Thyroid gland (tissue), 4 donors: ENCODE data around the gene EFCAB8. TPM values are rescaled to one million over a fixed set of nuclear protein-coding genes. Genes with fewer than 3 reads are reported as not detected.

Experiments used
- DNase-seq, 2 donors: peaks; one replicate each; pipeline ENCODE4 v3.0.0-alpha.2; 2019
- H3K27ac ChIP-seq, 3 donors: fragments of 200-600 bp; sonication (generic); 1 replicate in 2 of 3; 2 replicates in 1 of 3; pipeline ENCODE4 v1.5.1; 2016 to 2019; ENCODE audit warnings: mild to moderate bottlenecking in 1 of 3, moderate library complexity in 1 of 3
- H3K27me3 ChIP-seq: fragments of 200-600 bp; sonication (generic); one replicate; pipeline ENCODE4 v1.5.1; 2019
- H3K36me3 ChIP-seq, 2 donors: fragments of 200-600 bp; sonication (generic); one replicate each; pipeline ENCODE4 v1.5.1; 2016 to 2019
- H3K4me1 ChIP-seq, 2 donors: fragments of 200-600 bp; sonication (generic); one replicate each; pipeline ENCODE4 v1.5.1; 2017 to 2019
- H3K4me3 ChIP-seq, 3 donors: fragments of 200-600 bp; sonication (generic); replicated peaks in 1 of 3; 1 replicate in 2 of 3; 2 replicates in 1 of 3; pipeline ENCODE4 v1.5.1; 2016; ENCODE audit warnings: mild to moderate bottlenecking in 1 of 3
- H3K9me3 ChIP-seq: fragments of 200-600 bp; sonication (generic); one replicate; pipeline ENCODE4 v1.5.1; 2017
- CTCF ChIP-seq, 6 experiments: fragments of 200-600 bp in 3 of 6; fragments of 450-650 bp in 3 of 6; sonication (generic) in 3 of 6; IDR thresholded peaks; one replicate each; pipeline ENCODE4 v1.5.1; 2016 to 2019; ENCODE audit warnings: antibody characterized with exemption in 6 of 6, mild to moderate bottlenecking in 2 of 6, inconsistent platforms in 1 of 6, moderate library complexity in 1 of 6
- POLR2A ChIP-seq, 2 donors: fragments of 450-650 bp; IDR thresholded peaks; one replicate each; pipeline ENCODE4 v1.6.1; 2017; ENCODE audit warnings: antibody characterized with exemption in 2 of 2, mild to moderate bottlenecking in 2 of 2, moderate library complexity in 1 of 2
- WGBS, 2 donors: methylation state at CpG; one replicate each; pipeline ENCODE4 v1.1.5; 2017; 5-methylcytosine and 5-hydroxymethylcytosine counted together
- intact Hi-C: fragments of 100-400 bp; cut with DNase I; formaldehyde crosslinking; loops from one replicate; pipeline ENCODE4 v1.15.1; 2023
- total RNA-seq, 4 donors: library from RNA; depleted of rRNA; stranded (reverse); fragments of >200 nt; gene quantifications; one replicate each; pipeline ENCODE4 v1.2.3, GENCODE V29; 2016

Gene EFCAB8
- total RNA-seq, 4 donors from 2014 or later, result 0.27 to 2.3 TPM; not detected in 2

DNA sequence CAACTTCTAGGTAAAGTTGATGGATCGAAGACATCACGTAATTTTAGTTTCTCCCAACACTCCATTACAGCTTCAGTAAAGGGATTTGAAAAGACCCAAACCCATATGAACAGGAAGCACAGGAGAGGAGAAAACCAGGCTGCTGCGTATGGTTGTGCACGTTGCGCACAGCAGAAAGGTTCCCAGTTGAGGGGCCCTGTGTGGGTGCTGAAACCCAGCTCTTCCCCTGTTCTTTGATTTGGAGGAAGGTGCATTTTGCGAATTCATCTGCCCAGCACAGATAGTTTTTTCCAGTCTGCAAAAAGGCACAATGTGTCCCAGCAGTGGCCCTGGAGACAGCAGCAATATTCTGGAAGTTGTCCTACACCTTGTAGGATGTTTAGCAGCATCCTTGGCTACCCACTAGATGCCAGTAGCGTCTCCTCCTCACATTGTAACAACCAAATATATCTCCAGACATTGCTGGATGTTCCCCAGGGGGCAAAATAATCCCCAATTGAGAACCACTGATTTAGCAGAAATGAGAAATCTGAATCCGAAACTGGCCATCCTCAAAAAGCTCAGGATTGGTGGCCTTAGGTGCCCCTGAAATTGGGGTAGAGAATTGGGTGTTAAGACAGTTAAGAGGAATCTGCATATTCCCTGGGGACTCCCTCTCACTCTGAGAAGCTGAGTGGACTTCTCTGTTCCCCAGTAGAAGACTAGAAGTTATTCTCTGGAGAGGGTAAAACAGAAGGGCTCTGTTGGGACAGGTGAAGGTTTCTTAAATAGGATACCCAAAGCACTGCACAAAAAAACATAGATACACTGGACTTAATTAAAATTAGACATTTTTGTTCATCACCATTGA, 133.3 kb downstream of the EFCAB8 start:
- H3K36me3 ChIP-seq, result no peaks in the 10 kb centered on the region
- intact Hi-C loops, result no loop called here
- WGBS, 2 donors, result 77 to 84% methylated on average over 8 of the region's 8 CpGs
- DNase-seq, result no peak
- no peaks in the 10 kb centered on the region for H3K9me3 ChIP-seq
- no peaks in the 10 kb centered on the region for H3K4me1 ChIP-seq
- no peaks in the 10 kb centered on the region for H3K27me3 ChIP-seq
- no peak for TF ChIP-seq POLR2A (IDR thresholded peaks at IDR 0.05)
- H3K4me3 ChIP-seq, result no peak overlapping the region
- H3K27ac ChIP-seq, result no peak overlapping the region

DNA sequence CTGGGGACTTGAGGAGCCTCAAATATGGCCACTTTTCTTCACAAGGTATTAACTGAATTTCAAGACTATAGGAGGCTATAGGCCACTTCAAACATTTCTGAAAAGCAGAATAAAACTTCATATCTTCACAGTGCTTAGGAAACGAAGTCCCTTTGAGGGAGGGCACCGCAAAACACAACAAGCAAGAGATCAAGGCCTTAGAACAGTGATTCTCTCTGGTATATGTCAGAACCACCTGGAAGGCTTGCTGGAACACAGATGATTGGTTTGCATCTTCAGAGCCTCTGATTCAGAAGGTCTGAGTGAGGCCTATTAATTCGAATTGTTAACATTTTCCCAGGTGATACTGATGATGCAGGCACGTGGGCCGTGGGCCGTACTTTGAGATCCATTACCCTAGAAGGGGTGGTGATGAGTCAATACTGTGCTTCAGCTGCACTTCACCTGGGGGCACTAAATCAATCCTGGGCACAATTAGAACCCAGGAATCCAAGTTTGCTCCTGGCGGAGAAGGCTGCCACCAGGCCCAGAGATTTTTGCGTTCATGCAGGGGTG, 134.8 kb downstream of the EFCAB8 start:
- H3K36me3 ChIP-seq, result no peaks in the 10 kb centered on the region
- no peaks in the 10 kb centered on the region for H3K27me3 ChIP-seq
- intact Hi-C loops, result no loop called here
- no peak for TF ChIP-seq POLR2A (IDR thresholded peaks at IDR 0.05)
- TF ChIP-seq CTCF (IDR thresholded peaks at IDR 0.05), result no peak
- no peaks in the 10 kb centered on the region for H3K9me3 ChIP-seq
- H3K27ac ChIP-seq, result no peak overlapping the region
- H3K4me3 ChIP-seq, result no peak overlapping the region
- WGBS, 2 donors, result 86 to 89% methylated on average over 8 of the region's 8 CpGs
- H3K4me1 ChIP-seq, result no peaks in the 10 kb centered on the region
- DNase-seq, result no peak

DNA sequence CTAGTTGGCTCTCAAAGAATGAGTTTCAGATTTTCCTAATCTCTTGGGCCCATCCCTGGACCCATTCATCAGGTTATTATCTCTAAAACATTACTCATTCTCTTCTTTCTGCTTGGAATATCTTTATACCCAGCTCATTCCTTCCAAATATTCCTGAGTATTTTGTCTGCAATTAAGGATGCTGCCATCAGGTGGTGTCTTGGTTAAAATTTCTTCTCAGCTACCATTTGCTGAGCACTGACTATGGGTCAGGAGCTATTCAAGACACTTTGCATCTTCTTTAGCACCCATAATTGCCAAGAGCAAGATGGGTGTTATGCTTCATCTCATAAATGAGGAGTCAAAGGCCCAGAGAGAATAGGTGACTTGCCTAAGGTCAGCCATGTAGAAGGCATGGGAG, 137.1 kb downstream of the EFCAB8 start:
- intact Hi-C loops, result no loop called here
- no peak for TF ChIP-seq CTCF (IDR thresholded peaks at IDR 0.05)
- TF ChIP-seq POLR2A (IDR thresholded peaks at IDR 0.05), result no peak
- Histone ChIP-seq H3K27ac (no peak overlapping the region), H3K4me3 (no peak overlapping the region), H3K36me3 (no peaks in the 10 kb centered on the region), H3K4me1 (no peaks in the 10 kb centered on the region), H3K27me3 (no peaks in the 10 kb centered on the region), H3K9me3 (no peaks in the 10 kb centered on the region)
- no peak for DNase-seq

GRCh38 chr20:32997431-32997830, 138.7 kb downstream of the EFCAB8 start:
- 76 to 95% methylated on average over 2 of the region's 2 CpGs for WGBS, 2 donors

DNA sequence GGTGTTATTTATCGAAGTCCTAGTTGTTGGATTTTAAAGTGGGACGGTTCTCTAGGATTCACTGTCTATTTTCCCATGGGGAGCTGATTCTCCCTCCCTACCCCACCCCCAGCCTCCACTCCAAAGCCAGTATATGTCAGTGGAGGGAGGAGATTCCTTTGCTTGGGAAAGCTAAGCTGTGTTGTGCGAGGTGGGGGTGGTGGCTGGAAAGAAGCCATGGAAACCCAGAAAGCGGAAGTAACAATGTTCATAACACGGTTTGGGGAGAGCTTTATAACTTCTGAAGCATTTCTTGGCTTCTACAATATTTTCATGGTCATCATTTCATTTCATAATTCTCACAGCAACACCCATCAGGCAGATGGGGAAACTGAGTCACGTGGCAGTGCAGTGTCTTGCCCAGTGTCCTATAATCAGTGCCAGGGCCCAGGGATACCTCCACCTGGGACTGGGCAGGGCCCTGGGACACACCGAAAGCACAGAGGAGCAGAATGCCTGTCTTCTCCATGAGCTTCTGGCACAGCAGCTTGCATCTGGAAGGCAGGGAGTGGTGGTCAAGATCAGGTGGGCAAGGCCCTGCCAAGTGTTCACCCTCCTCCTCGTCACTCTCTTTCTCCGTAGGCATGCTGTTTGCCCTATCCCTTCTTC, 141.0 kb downstream of the EFCAB8 start:
- intact Hi-C loops, result no loop called here
- 71 to 77% methylated on average over 9 of the region's 9 CpGs for WGBS, 2 donors
- Histone ChIP-seq H3K4me3 (no peak overlapping the region), H3K27ac (no peak overlapping the region), H3K4me1 (no peaks in the 10 kb centered on the region), H3K36me3 (no peaks in the 10 kb centered on the region), H3K9me3 (no peaks in the 10 kb centered on the region), H3K27me3 (no peaks in the 10 kb centered on the region)
- TF ChIP-seq CTCF (IDR thresholded peaks at IDR 0.05), result no peak
- no peak for TF ChIP-seq POLR2A (IDR thresholded peaks at IDR 0.05)
- DNase-seq, result no peak

More at GRCh38 chr20:32997431-32997830, 138.7 kb downstream of the EFCAB8 start:
- H3K4me1 ChIP-seq, result no peaks in the 10 kb centered on the region
- no peak for DNase-seq
- H3K9me3 ChIP-seq, result no peaks in the 10 kb centered on the region
- H3K4me3 ChIP-seq, result no peak overlapping the region
- TF ChIP-seq POLR2A (IDR thresholded peaks at IDR 0.05) (no peak), CTCF (IDR thresholded peaks at IDR 0.05) (no peak)
- no peak overlapping the region for H3K27ac ChIP-seq
- no peaks in the 10 kb centered on the region for H3K36me3 ChIP-seq
- intact Hi-C loops, result no loop called here
- H3K27me3 ChIP-seq, result no peaks in the 10 kb centered on the region
